ENCODE results near the gene SMTNL1.
"Not testable (repeated sequence)": the region's sequence is repeated elsewhere in the genome, so short reads cannot be mapped to it uniquely, and the experiment has no call there.

Gene SMTNL1

GRCh38 chr11:57508341-57509170, 28.8 kb upstream of the SMTNL1 start:
- no peak for DNase-seq

GRCh38 chr11:57511741-57512430, 25.5 kb upstream of the SMTNL1 start:
- no peak for DNase-seq

- DNase-seq: no peak
These were observed 24.5 kb upstream of the SMTNL1 start for GRCh38 chr11:57512646-57513451.

DNA sequence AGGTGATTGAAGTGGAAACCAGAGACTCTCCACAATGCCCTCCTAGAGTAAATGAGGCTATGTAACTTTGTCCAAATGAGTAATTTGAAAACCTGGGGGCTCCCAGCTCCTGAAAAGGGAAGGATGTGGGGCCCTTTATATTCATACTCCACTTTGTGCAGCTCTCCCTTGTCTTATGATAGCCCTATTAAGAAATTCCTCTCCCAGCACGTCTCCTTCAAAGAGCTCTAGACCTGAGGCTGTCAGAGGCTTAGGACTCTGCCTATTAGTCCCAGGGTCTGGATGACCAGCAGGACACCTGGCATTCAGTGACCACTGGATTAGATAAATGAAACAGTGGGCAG, 24.0 kb upstream of the SMTNL1 start:
- DNase-seq: no peak

DNA sequence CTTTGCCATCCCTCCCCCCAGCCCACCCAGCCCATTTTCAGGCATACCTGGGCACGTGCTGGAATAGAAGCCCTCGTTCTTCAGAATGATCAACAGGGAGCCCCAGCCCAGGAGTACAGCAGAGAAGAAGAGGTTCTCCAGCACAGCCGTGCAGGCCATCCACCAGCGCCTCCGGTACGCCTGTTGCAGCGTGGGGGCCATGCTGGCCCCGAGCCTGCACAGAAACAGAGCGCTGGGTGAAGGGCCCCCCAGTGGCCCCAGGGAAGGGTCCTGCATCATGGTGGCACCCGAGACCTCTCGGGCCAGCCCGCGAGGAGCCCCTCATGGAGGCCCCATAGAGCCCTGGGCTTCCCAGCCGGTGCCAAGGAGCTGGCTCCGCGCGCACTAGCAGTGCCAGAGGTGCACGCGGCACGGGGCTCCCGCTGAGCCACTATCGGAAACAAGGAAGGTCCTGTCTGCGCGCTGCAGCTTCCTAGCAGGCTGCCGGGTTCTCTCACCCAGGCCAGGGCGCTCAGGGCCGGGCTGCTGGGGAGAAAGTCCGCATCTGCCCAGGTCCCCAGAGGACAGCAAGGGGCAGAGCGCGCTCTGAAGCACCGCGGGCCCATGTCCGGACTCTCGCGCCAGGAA, 23.4 kb upstream of the SMTNL1 start:
- peak; percentile 23 to 42 for DNase-seq

GRCh38 chr11:57514538-57515331, 22.7 kb upstream of the SMTNL1 start:
- peak; percentile 43 to 59 for DNase-seq

DNA sequence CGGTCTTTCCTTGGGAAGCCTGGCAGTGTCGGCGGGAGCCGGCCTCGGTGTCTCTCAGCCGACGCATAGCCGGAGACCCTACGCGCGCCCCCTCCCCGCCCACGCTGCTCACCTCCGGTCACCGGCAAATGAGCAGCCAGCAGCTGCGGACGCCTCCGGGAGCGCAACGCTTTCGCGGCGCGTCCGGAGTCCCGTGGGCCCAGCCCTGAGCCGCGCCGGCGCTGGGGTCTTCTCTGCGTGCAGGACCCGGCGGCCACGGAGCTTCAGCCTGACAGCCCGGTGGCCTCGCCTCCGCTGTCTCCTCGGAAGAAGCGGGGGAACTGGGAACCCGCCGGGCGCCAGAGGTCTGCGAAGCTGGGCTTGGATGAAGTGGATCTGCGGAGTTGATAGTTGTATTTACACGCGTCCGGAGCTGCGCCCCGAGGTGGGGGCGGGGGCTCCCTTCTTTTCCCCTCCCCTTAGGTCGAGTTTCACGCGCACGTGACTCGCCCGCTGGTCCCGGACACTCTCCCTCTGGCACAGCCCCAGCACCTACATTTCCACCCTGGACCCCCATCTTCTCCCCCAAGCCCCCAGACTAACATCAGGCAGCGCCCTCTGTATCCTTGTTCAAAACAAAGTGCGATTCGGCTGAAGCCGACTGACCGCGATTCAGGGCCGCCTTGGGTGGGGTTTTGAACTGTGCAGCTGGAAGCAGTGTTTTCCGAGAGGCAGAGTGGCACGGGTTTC, 21.9 kb upstream of the SMTNL1 start, which contains the start of gene SLC43A1:
SLC43A1 (minus strand) TSS at position 371 of the 729 bp plus-strand sequence. CDS start 1,591 bp downstream, outside the sequence.
- peak; percentile 21 to 46 for DNase-seq

GRCh38 chr11:57516061-57516443, 21.3 kb upstream of the SMTNL1 start:
- DNase-seq: no peak

GRCh38 chr11:57521116-57521515, 16.3 kb upstream of the SMTNL1 start:
- no peak for DNase-seq

GRCh38 chr11:57523419-57523818, 14.0 kb upstream of the SMTNL1 start:
- DNase-seq: no peak

DNA sequence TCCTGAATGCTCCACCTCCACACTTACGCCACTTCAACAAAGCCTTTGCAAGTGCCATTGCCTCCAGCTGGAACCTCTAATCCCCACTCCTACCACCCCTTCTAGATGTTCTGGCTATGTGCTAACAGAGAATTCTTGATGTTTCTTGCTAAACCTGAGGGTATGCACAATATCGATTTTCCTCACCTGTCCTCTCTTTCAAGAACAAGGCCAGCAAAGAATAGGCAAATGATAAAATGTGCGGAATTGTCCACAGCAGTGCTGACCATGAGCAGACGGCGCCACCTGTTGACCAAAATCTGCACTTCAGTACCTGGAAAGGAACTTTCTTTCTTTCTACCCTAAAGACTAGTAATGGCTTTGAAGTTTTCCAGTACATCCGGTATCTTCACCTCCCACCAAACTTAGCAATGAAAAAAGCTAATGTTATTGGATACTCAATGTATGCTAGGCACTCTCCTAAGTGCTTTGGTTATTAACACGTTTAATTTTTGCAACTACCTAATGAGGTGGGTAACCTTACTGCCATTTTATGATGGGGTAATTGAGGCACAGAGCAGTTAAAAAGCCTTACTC, 10.3 kb upstream of the SMTNL1 start:
- peak; percentile 60 to 72 for DNase-seq

- no peak for DNase-seq
These were observed 8.4 kb upstream of the SMTNL1 start for GRCh38 chr11:57529012-57529411.

GRCh38 chr11:57530215-57530595, 7.2 kb upstream of the SMTNL1 start:
- peak in 1 of 2 experiments; percentile 9 for DNase-seq

GRCh38 chr11:57530596-57531507, 6.5 kb upstream of the SMTNL1 start, which contains the start of gene TIMM10:
TSS of gene TIMM10 (minus strand) at chr11:57530754. CDS start at chr11:57530189, 565 bp downstream.
- peak; percentile 86 to 96 for DNase-seq

GRCh38 chr11:57534449-57534848, 2.9 kb upstream of the SMTNL1 start:
- DNase-seq: not testable (repeated sequence)

- DNase-seq: no peak
These were observed 1.9 kb downstream of the SMTNL1 start for GRCh38 chr11:57539342-57539741.

DNA sequence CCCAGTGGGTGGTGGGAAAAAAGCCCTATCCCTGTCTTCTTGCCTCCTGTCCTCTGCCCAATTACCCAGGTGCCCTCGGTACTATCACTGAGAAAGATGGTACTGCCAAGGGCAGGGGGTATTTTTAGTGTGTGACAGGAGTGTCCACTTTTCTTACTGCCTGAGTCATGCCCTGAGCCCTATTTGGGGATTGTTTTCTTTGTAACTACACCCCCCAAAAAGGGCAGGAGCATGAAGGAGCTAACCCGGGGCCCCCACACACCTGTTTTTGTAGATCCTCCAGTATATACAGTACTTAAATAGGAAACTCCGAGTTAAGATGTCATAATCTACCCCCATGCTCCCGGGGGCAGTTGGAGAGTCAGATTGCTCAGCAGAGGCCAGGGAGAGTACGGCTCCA, 3.8 kb downstream of the SMTNL1 start:
- DNase-seq: no peak

DNA sequence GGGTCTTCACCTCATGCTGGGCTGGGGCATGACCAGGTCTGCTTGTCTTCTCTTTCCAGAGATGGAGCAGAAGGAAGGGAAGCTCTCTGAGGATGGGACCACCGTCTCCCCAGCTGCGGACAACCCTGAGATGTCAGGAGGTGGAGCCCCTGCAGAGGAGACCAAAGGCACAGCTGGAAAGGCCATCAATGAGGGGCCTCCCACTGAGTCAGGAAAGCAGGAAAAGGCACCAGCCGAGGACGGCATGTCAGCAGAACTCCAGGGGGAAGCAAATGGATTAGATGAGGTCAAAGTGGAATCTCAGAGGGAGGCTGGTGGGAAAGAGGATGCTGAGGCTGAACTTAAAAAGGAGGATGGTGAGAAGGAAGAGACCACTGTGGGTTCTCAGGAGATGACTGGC, 5.2 kb downstream of the SMTNL1 start:
- no peak for DNase-seq

DNA sequence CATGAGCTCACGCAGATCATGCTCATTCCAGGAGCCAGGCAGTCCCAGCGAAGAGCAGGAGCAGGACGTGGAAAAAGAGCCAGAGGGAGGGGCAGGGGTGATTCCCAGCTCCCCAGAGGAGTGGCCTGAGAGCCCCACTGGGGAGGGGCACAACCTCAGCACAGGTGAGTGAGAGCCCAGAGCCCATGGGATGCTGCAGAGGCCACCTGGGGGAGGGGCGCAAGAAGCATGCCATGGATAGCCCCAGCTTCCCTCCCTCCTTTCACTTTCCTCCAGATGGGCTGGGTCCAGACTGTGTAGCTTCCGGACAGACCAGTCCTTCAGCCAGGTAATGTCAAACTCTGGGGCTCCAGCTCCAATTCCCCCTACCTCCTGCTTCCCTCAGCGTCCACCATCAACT, 6.2 kb downstream of the SMTNL1 start:
- no peak for DNase-seq

DNA sequence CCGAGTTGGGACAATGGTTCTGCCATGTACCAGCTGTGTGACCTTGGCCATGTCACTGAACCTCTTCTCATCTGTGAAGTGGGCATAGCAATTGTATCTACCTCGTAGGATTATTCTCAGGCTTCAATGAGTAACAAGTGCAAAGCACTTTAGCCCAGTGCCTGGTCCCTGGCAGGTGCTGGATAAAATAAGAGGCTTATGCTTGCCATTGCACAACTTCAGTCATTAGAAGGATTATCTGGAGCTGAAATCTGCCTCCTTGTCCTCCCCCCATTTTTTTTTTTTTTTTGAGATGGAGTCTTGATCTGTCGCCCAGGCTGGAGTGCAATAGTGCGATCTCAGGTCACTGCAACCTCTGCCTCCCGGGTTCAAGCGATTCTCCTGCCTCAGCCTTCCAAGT, 7.2 kb downstream of the SMTNL1 start:
- no peak for DNase-seq
